NCI-H2196 (cell line): ENCODE data around the gene CYP26C1.
"Not testable (repeated sequence)": the region's sequence is repeated elsewhere in the genome, so short reads cannot be mapped to it uniquely, and the experiment has no call there.

Source experiments
- DNase-seq: peaks from one replicate; lab custom pipeline; 2025; ENCODE audit not compliant: unreplicated experiment; lab: John Stamatoyannopoulos, UW

The CYP26C1 gene

DNA sequence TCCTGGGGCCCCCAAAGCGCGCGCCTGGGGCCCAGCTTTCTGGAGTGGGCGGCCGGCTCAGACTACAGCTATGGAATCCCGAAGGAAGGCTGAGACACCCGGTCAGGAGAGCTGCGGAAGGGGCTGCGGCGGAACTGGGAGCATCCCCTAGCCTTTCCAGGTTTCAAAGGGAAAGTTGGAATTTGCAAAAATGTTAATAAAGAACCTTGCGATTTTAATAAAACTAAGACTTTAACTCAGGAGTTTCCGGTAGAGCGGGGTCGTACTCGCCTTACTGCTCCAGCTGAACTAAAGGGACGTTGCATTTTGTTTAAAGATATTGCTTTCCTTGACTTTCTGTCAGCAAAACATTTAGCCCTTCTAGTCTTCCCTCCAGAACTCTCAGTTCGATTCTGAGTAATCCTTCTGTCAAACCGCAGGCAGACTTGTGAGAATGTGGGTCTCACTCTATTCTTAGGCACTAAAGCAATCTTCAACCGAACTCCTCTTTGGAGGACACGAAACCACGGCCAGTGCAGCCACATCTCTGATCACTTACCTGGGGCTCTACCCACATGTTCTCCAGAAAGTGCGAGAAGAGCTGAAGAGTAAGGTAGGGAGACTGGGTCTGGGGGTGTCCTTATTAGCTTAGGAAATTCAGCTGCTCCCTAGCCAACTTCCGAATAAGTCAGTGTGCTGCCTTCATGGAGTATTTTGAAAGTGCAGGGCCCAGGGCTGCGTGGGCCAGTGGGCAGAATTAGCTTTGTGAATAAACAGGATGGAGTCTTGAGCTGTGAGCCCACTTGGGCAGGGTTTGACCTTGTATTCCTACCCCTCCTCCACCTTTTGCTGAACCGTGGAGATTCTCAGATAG, 15.0 kb downstream of the CYP26C1 start:
- DNase-seq, result no peak

- DNase-seq, result no peak
These were observed 16.3 kb downstream of the CYP26C1 start for GRCh38 chr10:93076871-93077270.

GRCh38 chr10:93077860-93078337, 17.3 kb downstream of the CYP26C1 start:
- no peak for DNase-seq

DNA sequence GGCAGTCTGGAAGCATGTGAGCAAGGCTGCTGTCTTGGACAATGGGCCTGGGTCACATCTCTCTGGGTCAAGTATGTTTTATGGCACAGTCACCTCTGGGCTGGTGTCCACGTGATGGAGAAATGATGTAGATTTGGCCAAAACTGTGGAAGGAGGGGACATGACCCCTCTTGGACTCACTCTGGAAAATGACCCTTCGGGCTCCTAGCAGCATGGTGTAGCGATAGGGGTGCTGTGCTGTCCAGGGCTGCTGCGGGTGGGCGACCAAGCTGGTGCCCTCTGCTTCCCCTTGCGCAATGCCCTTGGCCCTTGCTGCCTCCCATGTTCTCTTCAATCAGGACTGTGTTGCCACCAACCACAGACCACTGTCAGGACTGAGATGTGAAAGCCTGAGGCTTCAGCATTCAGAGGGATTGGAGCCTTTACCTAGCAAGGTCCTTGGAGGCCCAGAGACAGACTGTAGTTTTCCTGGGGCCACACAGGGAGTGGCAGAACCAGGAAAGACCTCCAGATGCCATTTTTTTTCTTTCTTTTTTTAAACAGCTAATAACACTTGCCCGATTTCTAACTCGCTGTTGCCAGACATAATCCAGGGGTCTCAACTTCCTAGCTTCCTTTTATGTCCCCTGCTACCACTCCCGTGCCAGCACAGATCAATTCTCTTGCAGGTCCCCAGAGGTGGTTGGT, 19.2 kb downstream of the CYP26C1 start:
- DNase-seq, result no peak

DNA sequence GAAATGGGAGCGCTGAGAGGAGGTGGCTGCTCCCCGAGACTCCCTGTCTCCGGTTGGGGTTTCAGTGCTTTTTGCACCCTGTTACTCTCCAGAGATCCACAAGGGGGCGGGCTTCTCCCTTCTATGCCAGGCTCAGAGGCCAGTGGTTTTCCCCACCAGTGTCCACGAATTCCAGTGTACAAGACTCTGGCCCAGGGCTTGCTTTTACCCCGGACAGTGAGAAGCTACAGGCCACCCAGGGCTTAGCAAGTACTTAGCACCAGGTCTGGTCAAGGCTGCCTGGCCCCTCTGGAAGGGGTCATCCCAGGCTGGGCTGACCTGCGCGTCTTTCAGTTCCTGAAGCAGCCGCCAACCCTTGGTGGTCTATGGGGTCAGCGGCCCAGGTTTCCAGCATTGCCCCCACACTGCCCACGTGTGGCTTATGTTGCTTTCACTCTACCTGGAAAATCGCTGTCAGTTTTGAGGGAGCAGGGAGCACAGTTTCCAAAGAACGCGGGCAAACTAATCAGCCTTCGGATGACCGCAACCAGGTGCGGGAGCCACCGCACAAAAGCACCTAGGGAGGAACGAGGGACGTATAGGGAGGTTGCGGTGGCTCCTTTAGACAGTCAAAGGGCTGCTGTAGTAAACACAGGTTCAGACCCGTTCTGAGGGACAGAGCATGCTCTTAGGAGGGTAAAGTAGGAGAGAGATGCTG, 19.9 kb downstream of the CYP26C1 start:
- DNase-seq, result peak; percentile 11

DNA sequence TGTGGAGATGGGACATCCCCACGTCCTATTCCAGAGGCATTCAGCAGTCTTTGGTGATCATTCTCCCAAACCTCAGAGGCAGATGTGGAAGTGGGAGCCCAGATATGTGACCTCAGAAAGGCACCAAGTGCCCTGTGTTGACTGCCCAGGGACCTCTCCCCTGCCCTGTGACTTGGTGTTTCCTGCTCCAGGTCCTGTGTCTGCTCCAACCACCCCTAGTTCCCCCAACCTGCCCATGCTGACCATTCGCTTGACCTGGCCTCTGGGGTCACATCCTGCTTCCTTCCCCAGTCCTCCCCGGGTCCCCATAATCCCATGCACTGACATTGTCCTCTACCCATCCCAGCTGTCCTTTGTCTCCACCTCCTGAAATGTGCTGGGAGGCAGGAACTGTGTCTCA, 20.7 kb downstream of the CYP26C1 start:
- DNase-seq, result no peak

DNA sequence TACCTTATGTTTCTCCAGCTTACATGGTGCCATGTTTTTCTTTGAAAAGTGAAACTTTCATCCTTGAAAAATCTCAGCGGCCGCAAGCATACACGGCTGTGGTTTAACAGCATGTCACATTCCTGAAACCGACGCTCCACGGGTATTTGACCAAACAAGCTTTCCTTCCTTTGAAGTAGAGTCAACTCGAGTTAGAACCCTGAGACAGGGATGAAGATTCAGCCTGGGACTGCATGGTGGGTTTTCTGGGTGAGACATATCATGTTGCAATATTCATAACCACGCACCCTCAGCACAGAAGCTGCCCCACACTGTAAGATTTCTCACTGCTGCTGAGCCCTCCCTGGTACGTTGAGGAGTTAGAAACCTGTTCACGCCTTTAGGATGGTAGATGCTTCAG, 21.2 kb downstream of the CYP26C1 start:
- DNase-seq, result no peak

DNA sequence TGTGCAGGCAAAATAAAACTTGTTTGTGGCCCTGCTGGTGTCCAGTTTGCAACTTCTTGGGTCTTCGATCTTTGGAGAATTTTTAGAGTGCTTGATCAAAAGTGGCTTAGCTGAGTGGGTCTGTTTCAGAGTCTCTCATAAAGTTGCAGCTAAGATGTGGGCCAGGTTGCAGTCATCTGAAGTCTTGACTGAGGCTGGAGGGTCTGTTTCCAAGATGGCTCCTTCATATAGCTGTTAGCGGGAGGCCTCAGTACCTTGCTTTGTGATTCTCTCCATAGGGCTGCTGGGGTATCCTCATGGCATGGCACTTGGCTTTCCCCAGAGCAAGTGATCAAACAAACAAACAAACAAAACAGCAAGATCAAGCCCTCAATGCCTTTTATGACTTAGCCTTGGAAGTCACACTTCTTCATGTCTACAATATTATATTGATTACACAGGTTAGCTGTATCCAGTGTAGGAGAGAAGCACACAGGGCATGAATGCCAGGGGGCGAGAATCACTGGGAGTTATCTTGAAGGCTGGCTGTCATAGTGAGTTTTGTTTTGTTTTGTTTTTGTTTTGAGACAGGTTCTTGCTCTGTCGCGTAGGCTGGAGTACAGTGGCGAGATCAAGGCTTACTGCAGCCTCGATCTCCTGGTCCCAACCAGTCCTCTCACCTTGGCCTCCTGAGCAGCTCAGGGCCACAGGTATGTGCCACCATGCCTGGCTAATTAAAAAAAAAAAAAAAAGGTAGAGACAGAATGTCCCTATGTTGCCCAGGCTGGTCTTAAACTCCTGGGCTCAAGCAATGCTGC, 23.3 kb downstream of the CYP26C1 start:
- DNase-seq, result no peak

GRCh38 chr10:93085272-93085859, 24.8 kb downstream of the CYP26C1 start:
- DNase-seq, result no peak

- DNase-seq, result no peak
These were observed 25.7 kb downstream of the CYP26C1 start for GRCh38 chr10:93086289-93086688.

DNA sequence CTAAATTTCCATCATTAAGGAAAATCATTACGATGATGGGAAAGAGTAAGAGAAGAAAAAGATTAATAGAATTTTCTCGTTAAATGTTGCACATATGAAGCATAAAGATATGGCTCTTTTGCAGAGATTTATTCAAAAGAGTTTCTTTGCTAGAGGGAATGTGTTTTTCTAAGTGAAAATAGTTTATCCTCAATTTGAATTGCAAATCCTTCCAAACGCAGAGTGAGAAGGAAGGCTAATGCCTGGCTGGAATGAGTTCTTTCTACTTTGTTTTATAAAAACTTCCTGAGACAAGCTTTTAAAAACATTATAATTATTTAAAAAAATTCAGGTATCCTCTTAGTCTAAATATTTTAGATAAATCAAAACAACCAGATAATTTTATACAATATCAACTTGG, 27.2 kb downstream of the CYP26C1 start:
- DNase-seq, result no peak

- no peak for DNase-seq
These were observed 27.9 kb downstream of the CYP26C1 start for GRCh38 chr10:93088466-93088865.

GRCh38 chr10:93090619-93091018, 30.0 kb downstream of the CYP26C1 start:
- DNase-seq, result no peak

- DNase-seq, result no peak
These were observed 31.4 kb downstream of the CYP26C1 start for GRCh38 chr10:93091960-93092359.

DNA sequence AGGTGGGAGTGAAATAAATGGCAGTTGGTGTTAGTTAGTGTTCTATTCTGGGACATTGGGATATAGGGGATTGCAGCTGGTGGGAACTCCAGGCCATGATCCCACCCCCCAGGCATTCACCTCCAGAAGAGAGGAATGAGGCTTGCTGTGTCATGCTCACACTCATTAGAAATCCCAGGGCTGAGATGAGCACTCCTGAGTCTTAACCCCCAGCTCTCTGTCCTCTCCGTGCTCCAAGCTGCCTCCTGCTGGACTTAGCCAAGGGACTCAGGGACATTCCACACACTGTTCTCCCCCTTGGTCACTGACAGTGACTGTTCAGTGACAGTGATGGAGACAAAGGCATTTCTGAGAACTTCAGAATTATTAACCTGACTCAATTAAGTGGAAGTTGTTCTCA, 34.6 kb downstream of the CYP26C1 start:
- DNase-seq, result no peak

- no peak for DNase-seq
These were observed 36.3 kb downstream of the CYP26C1 start for GRCh38 chr10:93096901-93097300.

GRCh38 chr10:93097386-93097785, 36.8 kb downstream of the CYP26C1 start:
- DNase-seq, result no peak

DNA sequence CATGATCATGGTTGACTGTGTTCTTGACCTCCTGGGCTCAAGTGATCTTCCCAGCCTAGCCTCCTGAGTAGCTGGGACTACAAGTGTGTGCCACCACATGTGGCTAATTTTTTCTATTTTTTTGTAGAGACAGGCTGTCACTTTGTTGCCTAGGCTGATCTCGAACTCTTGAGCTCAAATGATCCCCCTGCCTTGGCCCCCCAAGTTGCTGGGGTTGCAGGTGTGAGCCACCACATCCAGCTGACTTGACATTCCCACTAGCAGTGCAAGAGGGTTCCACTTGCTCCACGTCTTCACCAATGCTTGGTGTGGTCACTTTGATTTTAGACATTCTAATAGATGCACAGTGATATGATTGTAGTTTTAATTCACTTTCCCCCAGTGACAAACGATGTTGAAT, 38.2 kb downstream of the CYP26C1 start:
- no peak for DNase-seq

DNA sequence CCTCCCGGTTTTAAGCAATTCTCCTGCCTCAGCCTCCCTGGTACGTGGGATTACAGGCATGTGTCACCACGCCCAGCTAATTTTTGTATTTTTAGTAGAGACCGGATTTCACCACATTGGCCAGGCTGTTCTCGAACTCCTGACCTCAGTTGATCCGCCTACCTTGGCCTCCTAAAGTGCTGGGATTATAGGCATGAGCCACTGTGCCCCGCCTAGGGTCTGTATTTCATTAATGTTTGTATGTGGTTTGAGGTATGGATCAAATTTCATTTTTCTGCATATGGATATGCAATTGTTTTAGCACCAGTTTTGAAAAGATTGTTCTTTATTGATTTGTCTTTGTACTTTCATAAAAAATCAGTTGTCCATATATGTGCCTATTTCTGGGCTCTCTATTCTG, 39.1 kb downstream of the CYP26C1 start:
- DNase-seq, result no peak

GRCh38 chr10:93101148-93101547, 40.5 kb downstream of the CYP26C1 start:
- not testable (repeated sequence) for DNase-seq

DNA sequence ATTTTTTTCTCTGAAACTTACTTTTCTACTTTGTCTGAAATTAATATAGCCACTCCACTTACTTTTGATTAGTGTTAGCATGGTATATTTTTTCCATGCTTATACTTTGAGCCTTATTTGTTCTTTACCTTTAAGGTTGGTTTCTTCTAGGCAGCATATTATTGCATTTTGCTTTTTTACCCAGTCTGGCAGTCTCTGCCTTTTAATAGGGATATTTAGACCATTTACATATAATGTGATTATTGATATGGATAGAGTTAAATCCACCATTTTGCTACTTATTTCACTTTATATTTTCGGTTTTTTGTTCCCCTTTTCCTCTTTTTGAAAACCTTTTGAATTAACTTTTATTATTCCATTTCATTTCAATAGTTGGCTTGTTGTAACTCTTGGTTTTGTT, 43.4 kb downstream of the CYP26C1 start:
- no peak for DNase-seq
